GM12872 (cell line): ENCODE data around the gene DNAJC24.

ENCODE experiments used
- TF ChIP-seq, protein P1 (sequence below): IDR thresholded peaks from 3 replicates; pipeline ENCODE4 v1.5.1; 2011; ENCODE audit warnings: low read depth, mild to moderate bottlenecking, low read length, moderate library complexity; ENCODE audit not compliant: insufficient read depth

Gene DNAJC24, protein sequence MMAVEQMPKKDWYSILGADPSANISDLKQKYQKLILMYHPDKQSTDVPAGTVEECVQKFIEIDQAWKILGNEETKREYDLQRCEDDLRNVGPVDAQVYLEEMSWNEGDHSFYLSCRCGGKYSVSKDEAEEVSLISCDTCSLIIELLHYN

GRCh38 chr11:31369348-31370329 is at the start of gene DNAJC24, which contains the start of gene DCDC1:
DNAJC24 (plus strand) TSS chr11:31369860; CDS start chr11:31370749, 889 bp downstream.
DCDC1 (minus strand) TSS chr11:31369739; CDS start chr11:31328280, 41,459 bp downstream.
- TF ChIP-seq, protein P1, sequence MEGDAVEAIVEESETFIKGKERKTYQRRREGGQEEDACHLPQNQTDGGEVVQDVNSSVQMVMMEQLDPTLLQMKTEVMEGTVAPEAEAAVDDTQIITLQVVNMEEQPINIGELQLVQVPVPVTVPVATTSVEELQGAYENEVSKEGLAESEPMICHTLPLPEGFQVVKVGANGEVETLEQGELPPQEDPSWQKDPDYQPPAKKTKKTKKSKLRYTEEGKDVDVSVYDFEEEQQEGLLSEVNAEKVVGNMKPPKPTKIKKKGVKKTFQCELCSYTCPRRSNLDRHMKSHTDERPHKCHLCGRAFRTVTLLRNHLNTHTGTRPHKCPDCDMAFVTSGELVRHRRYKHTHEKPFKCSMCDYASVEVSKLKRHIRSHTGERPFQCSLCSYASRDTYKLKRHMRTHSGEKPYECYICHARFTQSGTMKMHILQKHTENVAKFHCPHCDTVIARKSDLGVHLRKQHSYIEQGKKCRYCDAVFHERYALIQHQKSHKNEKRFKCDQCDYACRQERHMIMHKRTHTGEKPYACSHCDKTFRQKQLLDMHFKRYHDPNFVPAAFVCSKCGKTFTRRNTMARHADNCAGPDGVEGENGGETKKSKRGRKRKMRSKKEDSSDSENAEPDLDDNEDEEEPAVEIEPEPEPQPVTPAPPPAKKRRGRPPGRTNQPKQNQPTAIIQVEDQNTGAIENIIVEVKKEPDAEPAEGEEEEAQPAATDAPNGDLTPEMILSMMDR = no peak

DNA sequence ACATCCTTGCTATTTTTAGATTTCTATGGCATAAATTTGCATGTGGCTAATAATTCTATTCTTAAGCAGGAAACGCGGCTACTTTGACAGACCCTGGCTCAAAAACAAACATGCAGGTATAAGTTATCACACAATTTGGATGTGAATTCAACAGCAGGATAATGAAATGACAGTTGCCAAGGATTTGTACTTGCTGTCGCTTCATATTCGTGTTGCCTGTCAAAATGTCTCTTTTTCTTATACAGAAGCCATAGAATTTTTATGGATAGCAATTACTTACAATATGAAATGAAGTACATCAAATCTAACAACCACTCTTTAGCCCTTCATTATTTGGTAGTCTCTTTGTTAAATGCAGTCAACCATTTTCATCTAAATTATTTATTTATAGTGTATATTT is 46.5 kb upstream of the DNAJC24 start:
- TF ChIP-seq, protein P1 = no peak

DNA sequence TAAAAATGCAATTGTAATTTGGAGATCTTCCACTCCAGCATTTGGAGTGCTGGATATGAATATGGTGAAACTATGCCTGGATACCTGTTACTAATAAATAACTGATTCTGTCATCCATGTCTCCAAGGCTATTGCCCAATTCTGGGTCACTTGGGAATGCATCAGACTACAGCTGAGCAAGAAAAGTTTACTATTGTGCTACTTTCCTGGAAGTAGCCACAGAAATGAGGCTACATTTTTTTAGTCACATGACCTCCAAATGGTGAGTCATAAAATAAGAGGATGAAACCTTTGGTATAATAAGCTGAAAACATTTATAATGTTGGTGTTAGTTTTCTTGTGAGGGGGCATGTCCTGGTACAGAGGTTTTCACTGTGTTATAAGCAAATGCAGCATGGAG is 44.5 kb upstream of the DNAJC24 start:
- TF ChIP-seq, protein P1 = no peak

- TF ChIP-seq, protein P1 = no peak
Observed at GRCh38 chr11:31326470-31327148, 43.1 kb upstream of the DNAJC24 start.

- TF ChIP-seq, protein P1 = no peak
Observed at GRCh38 chr11:31327417-31327816, 42.2 kb upstream of the DNAJC24 start.

DNA sequence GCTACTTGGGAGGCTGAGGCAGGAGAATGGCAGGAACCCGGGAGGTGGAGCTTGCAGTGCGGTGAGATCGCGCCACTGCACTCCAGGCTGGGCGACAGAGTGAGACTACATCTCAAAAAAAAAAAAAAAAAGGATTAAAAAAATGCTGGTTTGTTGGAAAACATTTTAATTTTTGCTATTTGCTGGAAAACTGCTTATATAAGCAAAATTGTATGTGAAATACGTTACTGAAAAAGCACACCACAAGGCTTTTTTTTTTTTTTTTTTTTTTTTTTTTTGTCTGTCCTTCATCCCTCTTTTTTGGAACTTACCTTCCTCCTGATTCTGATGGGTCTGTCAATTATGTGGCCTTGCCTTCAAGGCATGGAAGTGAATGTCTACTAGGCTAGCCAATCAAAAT is 41.0 kb upstream of the DNAJC24 start:
- TF ChIP-seq, protein P1 = no peak

DNA sequence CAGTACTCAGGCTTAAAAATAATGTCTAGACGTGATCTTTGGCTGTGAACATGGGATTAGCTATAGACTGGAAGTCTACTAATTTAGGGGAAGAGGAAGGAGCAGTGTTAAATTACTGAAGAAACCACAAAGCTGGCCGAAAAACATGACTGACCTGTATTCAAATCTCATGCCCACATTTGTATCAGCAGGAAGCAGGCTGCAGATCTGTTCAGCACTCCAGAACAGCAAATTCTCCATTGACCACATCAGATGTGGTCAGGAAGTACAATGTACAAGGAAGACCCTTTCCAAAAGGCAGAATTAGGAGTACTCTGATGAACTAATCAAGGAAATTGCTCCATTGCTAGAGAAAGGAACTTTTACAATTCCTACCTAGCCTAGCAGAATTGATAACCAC is 31.9 kb upstream of the DNAJC24 start:
- TF ChIP-seq, protein P1 = no peak
